C4-2B (cell line): ENCODE results near the gene NHSL2.

Experiments
- CTCF ChIP-seq: fragments of 450-650 bp; conservative IDR thresholded peaks from 2 replicates; pipeline ENCODE4 v1.5.1; 2017; ENCODE audit warnings: mild to moderate bottlenecking
- ZFX ChIP-seq: fragments of 450-650 bp; IDR thresholded peaks from 2 replicates; pipeline ENCODE4 v1.6.1; 2017

DNA sequence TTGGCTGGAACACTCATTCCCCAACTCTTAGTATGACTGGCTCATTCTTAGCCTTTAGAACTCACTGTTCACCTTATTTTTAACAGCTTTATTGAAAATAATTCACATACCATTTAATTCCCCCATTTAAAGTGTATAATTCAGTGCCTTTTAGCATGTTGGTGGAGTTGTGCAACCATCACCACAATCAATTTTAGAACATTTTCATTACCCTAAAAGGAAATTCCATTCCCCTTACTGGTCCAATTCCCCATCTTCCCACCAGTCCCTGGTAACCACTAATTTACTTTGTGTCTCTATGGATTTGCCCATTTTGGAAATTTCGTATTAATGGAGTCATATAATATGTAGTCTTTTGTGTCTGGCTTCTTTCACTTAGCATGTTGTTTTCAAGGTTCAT is 19.7 kb downstream of the NHSL2 start:
- TF ChIP-seq CTCF (no peak), ZFX (no peak)
